Thoracic aorta (tissue), 2 donors: ENCODE results near the gene TCEA3. TPM values are rescaled to one million over a fixed set of nuclear protein-coding genes. Genes with fewer than 3 reads are reported as not detected.
A peak's percentile ranks its signal among the peaks of the same experiment; 100 is the strongest.

Experiments used
- ATAC-seq: fragments of 150-250 bp; one replicate; pipeline ENCODE4 v1.8.0; 2017; ENCODE audit warnings: low read depth; ENCODE audit not compliant: insufficient number of reproducible peaks, low FRiP score
- DNase-seq: peaks from one replicate; pipeline ENCODE4 v3.0.0-alpha.2; 2020; ENCODE audit warnings: low spot score
- H3K27ac ChIP-seq, 2 donors: fragments of 200-600 bp; sonication (generic); 1 replicate in 1 of 2; 2 replicates in 1 of 2; pipeline ENCODE4 v1.5.1; 2016; ENCODE audit warnings: mild to moderate bottlenecking in 2 of 2, moderate library complexity in 2 of 2
- H3K27me3 ChIP-seq: fragments of 200-600 bp; sonication (generic); replicated peaks from 2 replicates; pipeline ENCODE4 v1.6.0; 2016; ENCODE audit warnings: mild to moderate bottlenecking; ENCODE audit not compliant: insufficient read depth
- H3K36me3 ChIP-seq: fragments of 200-600 bp; sonication (generic); one replicate; pipeline ENCODE4 v1.5.1; 2016
- H3K4me1 ChIP-seq, 2 donors: fragments of 200-600 bp; sonication (generic); 1 replicate in 1 of 2; 2 replicates in 1 of 2; pipeline versions ENCODE4 v1.5.1 to v1.6.0; 2016; ENCODE audit warnings: low read depth in 2 of 2, mild to moderate bottlenecking in 1 of 2; ENCODE audit not compliant: control insufficient read depth in 1 of 2
- H3K4me3 ChIP-seq: fragments of 200-600 bp; sonication (generic); 2 replicates; pipeline ENCODE4 v1.5.1; 2016; ENCODE audit warnings: mild to moderate bottlenecking
- H3K9me3 ChIP-seq: fragments of 200-600 bp; sonication (generic); 2 replicates; pipeline ENCODE4 v1.5.1; 2016
- CTCF ChIP-seq: fragments of 200-600 bp; sonication (generic); IDR thresholded peaks from one replicate; pipeline ENCODE4 v1.5.1; 2019; ENCODE audit warnings: antibody characterized with exemption
- total RNA-seq, 2 donors: library from RNA; depleted of rRNA; stranded (reverse); fragments of >200 nt; gene quantifications; one replicate each; pipeline versions ENCODE4 v1.1.0 to v1.2.3, GENCODE V29; 2016

The TCEA3 gene
- total RNA-seq, 2 donors from 2014 or later, result 22.2 to 39.5 TPM

- H3K27me3 ChIP-seq, result no peaks in the 10 kb centered on the region
- H3K9me3 ChIP-seq, result no peaks in the 10 kb centered on the region
- TF ChIP-seq CTCF, result no peak
- DNase-seq (no peak), ATAC-seq (no peak)
- H3K4me1 ChIP-seq, result peaks cover 3 to 10% of the 10 kb centered on the region in 2 donors
- H3K4me3 ChIP-seq, result no peak overlapping the region
- H3K36me3 ChIP-seq, result no peaks in the 10 kb centered on the region
- H3K27ac ChIP-seq, result no peak overlapping the region
Measured at GRCh38 chr1:23352096-23352695, 72.4 kb downstream of the TCEA3 start.

- Histone ChIP-seq H3K36me3 (no peaks in the 10 kb centered on the region), H3K27me3 (no peaks in the 10 kb centered on the region), H3K4me3 (no peak overlapping the region), H3K9me3 (no peaks in the 10 kb centered on the region), H3K27ac (no peak overlapping the region), H3K4me1 (peaks cover 12 to 28% of the 10 kb centered on the region in 2 donors)
- no peak for ATAC-seq
- no peak for TF ChIP-seq CTCF
- no peak for DNase-seq
Measured at GRCh38 chr1:23345920-23346319, 78.6 kb downstream of the TCEA3 start.

GRCh38 chr1:23344987-23345472 lies 79.5 kb downstream of the TCEA3 start:
- peak overlapping the region; percentile 88 to 92 for H3K27ac ChIP-seq
- no peak for TF ChIP-seq CTCF
- peaks cover 21 to 37% of the 10 kb centered on the region in 2 donors for H3K4me1 ChIP-seq
- H3K9me3 ChIP-seq, result no peaks in the 10 kb centered on the region
- ATAC-seq (no peak), DNase-seq (no peak)
- no peaks in the 10 kb centered on the region for H3K36me3 ChIP-seq
- peak overlapping the region; percentile 93 for H3K4me3 ChIP-seq
- H3K27me3 ChIP-seq, result no peaks in the 10 kb centered on the region

- Histone ChIP-seq H3K27me3 (no peaks in the 10 kb centered on the region), H3K4me3 (peak within 1 kb of the TSS; percentile 93), H3K27ac (peak within 1 kb of the TSS; percentile 88 to 92), H3K9me3 (no peaks in the 10 kb centered on the region), H3K36me3 (no peaks in the 10 kb centered on the region), H3K4me1 (peaks cover 28 to 43% of the 10 kb centered on the region in 2 donors)
- TF ChIP-seq CTCF, result no peak
- peak; percentile 98 for ATAC-seq
- peak; percentile 97 for DNase-seq
Measured at GRCh38 chr1:23344111-23344986, 80.2 kb downstream of the TCEA3 start, which contains the start of gene HNRNPR. TSS of gene HNRNPR (minus strand) at chr1:23344284. CDS start at chr1:23341008, 3,276 bp downstream.
